Measurements from ENCODE around the gene TENM3.

The TENM3 gene

GRCh38 chr4:182320580-182320979, 77.4 kb downstream of the TENM3 start (continued):
- no peak for TF ChIP-seq ZNF148 (tag by site-specific recombination; IDR thresholded peaks at IDR 0.05; ENCODE audit: borderline replicate concordance)
- TF ChIP-seq OSR2 (tag by site-specific recombination; IDR thresholded peaks at IDR 0.05): no peak
- TF ChIP-seq ZNF623 (tag by site-specific recombination; IDR thresholded peaks at IDR 0.05): no peak
- no peak for TF ChIP-seq ELK4 (IDR thresholded peaks at IDR 0.05; ENCODE audit: borderline replicate concordance, low read depth, low read length)
- no peak for TF ChIP-seq ZBTB20 (tag by site-specific recombination; IDR thresholded peaks at IDR 0.05)
- TF ChIP-seq ZNF311 (tag by site-specific recombination; IDR thresholded peaks at IDR 0.05; ENCODE audit: borderline replicate concordance): no peak
- TF ChIP-seq ZNF18 (tag by site-specific recombination; IDR thresholded peaks at IDR 0.05): no peak

- H3K9me3 ChIP-seq (ENCODE audit: control insufficient read depth, insufficient read depth, low read depth, low read length): no peaks in the 10 kb centered on the region
- no peak overlapping the region for H3K27ac ChIP-seq (ENCODE audit: extremely low read depth, low read depth, low read length)
- H3K4me3 ChIP-seq (ENCODE audit: low read depth, low read length): no peak overlapping the region
- ChIA-PET CTCF (interaction anchor here (0.7 kb wide), 1 partner anchor 9 kb away, joined by 4 read pairs; no protein-coding TSS in a partner anchor), POLR2A (no interaction called here)
- H3K36me3 ChIP-seq (ENCODE audit: control insufficient read depth in 2 of 2, insufficient read depth in 1 of 2, low read length in 2 of 2): peaks cover 0 to 5% of the 10 kb centered on the region in 2 experiments; a peak in 1 of 3 replicates
- H3K4me1 ChIP-seq (ENCODE audit: control insufficient read depth, insufficient read depth, low read length): no peaks in the 10 kb centered on the region
- TF ChIP-seq ZNF449 (tag by site-specific recombination; IDR thresholded peaks at IDR 0.05) (no peak), ZNF837 (tag by site-specific recombination; IDR thresholded peaks at IDR 0.05) (no peak), ZBTB21 (tag by site-specific recombination; IDR thresholded peaks at IDR 0.05) (no peak), ZNF596 (tag by site-specific recombination; IDR thresholded peaks at IDR 0.05) (no peak), ZNF645 (tag by site-specific recombination; IDR thresholded peaks at IDR 0.05) (no peak), ZNF391 (tag by site-specific recombination; IDR thresholded peaks at IDR 0.05; ENCODE audit: borderline replicate concordance, low read depth) (no peak), ZNF692 (tag by site-specific recombination; IDR thresholded peaks at IDR 0.05) (no peak), PBX3 (CRISPR knock-in tag; IDR thresholded peaks at IDR 0.05) (no peak), ZNF214 (tag by site-specific recombination; IDR thresholded peaks at IDR 0.05; ENCODE audit: borderline replicate concordance) (no peak), ZNF175 (tag by site-specific recombination; IDR thresholded peaks at IDR 0.05) (no peak), ZNF10 (tag by site-specific recombination; IDR thresholded peaks at IDR 0.05) (no peak), ZNF488 (tag by site-specific recombination; IDR thresholded peaks at IDR 0.05) (no peak), ZNF555 (tag by site-specific recombination; conservative IDR thresholded peaks at IDR 0.05) (no peak), FEZF1 (tag by site-specific recombination; IDR thresholded peaks at IDR 0.05) (no peak), ZEB2 (tag by site-specific recombination; IDR thresholded peaks at IDR 0.05) (no peak), ZNF311 (tag by site-specific recombination; IDR thresholded peaks at IDR 0.05; ENCODE audit: borderline replicate concordance) (no peak)
These were observed 81.1 kb downstream of the TENM3 start for GRCh38 chr4:182324282-182324681.
